Measurements from ENCODE around the gene PLB1.

PLB1 gene

GRCh38 chr2:28631514-28632206 lies 135.8 kb downstream of the PLB1 start:
- no peak for DNase-seq

- DNase-seq, result no peak
Measured at GRCh38 chr2:28632791-28633190, 136.9 kb downstream of the PLB1 start.

GRCh38 chr2:28633204-28633603 lies 137.3 kb downstream of the PLB1 start:
- no peak for DNase-seq

GRCh38 chr2:28633746-28634145 lies 137.9 kb downstream of the PLB1 start:
- no peak for DNase-seq

GRCh38 chr2:28635191-28635611 lies 139.3 kb downstream of the PLB1 start:
- no peak for DNase-seq

- DNase-seq, result no peak
Measured at GRCh38 chr2:28636491-28636890, 140.6 kb downstream of the PLB1 start.

- DNase-seq, result no peak
Measured at GRCh38 chr2:28637066-28638047, 141.5 kb downstream of the PLB1 start.

- DNase-seq, result no peak
Measured at GRCh38 chr2:28638102-28638501, 142.2 kb downstream of the PLB1 start.

- DNase-seq, result no peak
Measured at GRCh38 chr2:28639092-28639691, 143.3 kb downstream of the PLB1 start.

GRCh38 chr2:28639836-28640235 lies 144.0 kb downstream of the PLB1 start:
- DNase-seq, result no peak

- no peak for DNase-seq
Measured at GRCh38 chr2:28640260-28640907, 144.5 kb downstream of the PLB1 start.

- DNase-seq, result no peak
Measured at GRCh38 chr2:28640908-28641300, 145.0 kb downstream of the PLB1 start.

GRCh38 chr2:28642796-28643195 lies 146.9 kb downstream of the PLB1 start:
- DNase-seq, result no peak

- no peak for DNase-seq
Measured at GRCh38 chr2:28643327-28643726, 147.5 kb downstream of the PLB1 start.

- DNase-seq, result no peak
Measured at GRCh38 chr2:28643911-28644334, 148.1 kb downstream of the PLB1 start.

- no peak for DNase-seq
Measured at GRCh38 chr2:28644760-28645159, 148.9 kb downstream of the PLB1 start.

GRCh38 chr2:28645553-28645952 lies 149.7 kb downstream of the PLB1 start:
- no peak for DNase-seq

- no peak for DNase-seq
Measured at GRCh38 chr2:28647682-28648081, 151.8 kb downstream of the PLB1 start.

GRCh38 chr2:28648147-28648546 lies 152.3 kb downstream of the PLB1 start:
- DNase-seq, result peak; percentile 20

GRCh38 chr2:28648671-28649395 lies 153.0 kb downstream of the PLB1 start:
- no peak for DNase-seq

GRCh38 chr2:28649481-28650265 lies 153.8 kb downstream of the PLB1 start:
- DNase-seq, result peak; percentile 70

- DNase-seq, result no peak
Measured at GRCh38 chr2:28650266-28650584, 154.4 kb downstream of the PLB1 start.
